ENCODE measurements around the gene SUGP1. TPM values are rescaled to one million over a fixed set of nuclear protein-coding genes. Genes with fewer than 3 reads are reported as not detected.

SUGP1 gene
- total RNA-seq, 1 donor from 2014 or later: 41.4 TPM

- ATAC-seq (peak; percentile 5 to 12), DNase-seq (no peak)
- Histone ChIP-seq H3K27ac (peak overlapping the region; percentile 95), H3K4me3 (peak overlapping the region; percentile 99), H3K9me3 (no peaks in the 10 kb centered on the region), H3K36me3 (peaks cover 35% of the 10 kb centered on the region), H3K27me3 (ENCODE audit: low read depth) (no peaks in the 10 kb centered on the region), H3K4me1 (peaks cover 35% of the 10 kb centered on the region)
- no peak for TF ChIP-seq CTCF (IDR thresholded peaks at IDR 0.05)
- intact Hi-C loops (cut with DNase I): no loop called here
These were observed 850 bp upstream of the SUGP1 start for GRCh38 chr19:19321141-19321577.

- peak; percentile 8 to 14 for ATAC-seq
- no peak for TF ChIP-seq CTCF (IDR thresholded peaks at IDR 0.05)
- Histone ChIP-seq H3K27ac (peak overlapping the region; percentile 95), H3K4me3 (peak overlapping the region; percentile 99), H3K36me3 (peaks cover 35% of the 10 kb centered on the region), H3K9me3 (no peaks in the 10 kb centered on the region), H3K27me3 (ENCODE audit: low read depth) (no peaks in the 10 kb centered on the region), H3K4me1 (peaks cover 35% of the 10 kb centered on the region)
- no peak for DNase-seq
- intact Hi-C loops (cut with DNase I): no loop called here
These were observed 463 bp downstream of the SUGP1 start for GRCh38 chr19:19319732-19320360.

GRCh38 chr19:19316082-19316481, 4.2 kb downstream of the SUGP1 start:
- H3K36me3 ChIP-seq: peaks cover 57% of the 10 kb centered on the region
- H3K27ac ChIP-seq: no peak overlapping the region

GRCh38 chr19:19315444-19315843, 4.9 kb downstream of the SUGP1 start:
- no peaks in the 10 kb centered on the region for H3K9me3 ChIP-seq
- no peaks in the 10 kb centered on the region for H3K27me3 ChIP-seq (ENCODE audit: low read depth)
- ATAC-seq: no peak
- H3K36me3 ChIP-seq: peaks cover 61% of the 10 kb centered on the region
- H3K4me1 ChIP-seq: peaks cover 12% of the 10 kb centered on the region
- intact Hi-C loops (cut with DNase I): no loop called here
- H3K4me3 ChIP-seq: no peak overlapping the region
- DNase-seq: no peak
- TF ChIP-seq CTCF (IDR thresholded peaks at IDR 0.05): no peak
- H3K27ac ChIP-seq: no peak overlapping the region

More at GRCh38 chr19:19316082-19316481, 4.2 kb downstream of the SUGP1 start:
- ATAC-seq: no peak
- H3K4me1 ChIP-seq: peaks cover 12% of the 10 kb centered on the region
- no peak for DNase-seq
- no peak for TF ChIP-seq CTCF (IDR thresholded peaks at IDR 0.05)
- H3K9me3 ChIP-seq: no peaks in the 10 kb centered on the region
- intact Hi-C loops (cut with DNase I): no loop called here
- no peak overlapping the region for H3K4me3 ChIP-seq
- H3K27me3 ChIP-seq (ENCODE audit: low read depth): no peaks in the 10 kb centered on the region

GRCh38 chr19:19308373-19308772, 11.9 kb downstream of the SUGP1 start:
- TF ChIP-seq CTCF (IDR thresholded peaks at IDR 0.05): no peak
- Histone ChIP-seq H3K27me3 (ENCODE audit: low read depth) (no peaks in the 10 kb centered on the region), H3K4me3 (no peak overlapping the region), H3K9me3 (no peaks in the 10 kb centered on the region), H3K4me1 (no peaks in the 10 kb centered on the region), H3K36me3 (peaks cover 97% of the 10 kb centered on the region), H3K27ac (no peak overlapping the region)
- ATAC-seq (no peak), DNase-seq (no peak)
- intact Hi-C loops (cut with DNase I): no loop called here
